Measurements from ENCODE around the gene AGBL5. TPM values are rescaled to one million over a fixed set of nuclear protein-coding genes. Genes with fewer than 3 reads are reported as not detected.
A peak's percentile ranks its signal among the peaks of the same experiment; 100 is the strongest.

AGBL5 gene
- total RNA-seq, 1 donor from 2014 or later: 68.3 TPM

GRCh38 chr2:27059141-27059820 lies 7.8 kb downstream of the AGBL5 start:
- H3K9me3 Mint-ChIP-seq: no peaks in the 10 kb centered on the region
- H3K4me2 ChIP-seq: no peak overlapping the region
- peak overlapping the region; percentile 66 for H3K27ac Mint-ChIP-seq
- peaks cover 8% of the 10 kb centered on the region for H3K27me3 Mint-ChIP-seq (ENCODE audit: insufficient read depth, low read depth)
- H3K4me3 ChIP-seq: no peak overlapping the region
- no peaks in the 10 kb centered on the region for H3K4me1 Mint-ChIP-seq
- H3K36me3 Mint-ChIP-seq: peaks cover 41% of the 10 kb centered on the region
- no peak for DNase-seq (ENCODE audit: low spot score)
- no peaks in the 10 kb centered on the region for H3K36me3 ChIP-seq
- H3K79me2 ChIP-seq (ENCODE audit: low read depth): no peaks in the 10 kb centered on the region
- TF ChIP-seq CTCF (IDR thresholded peaks at IDR 0.05) (no peak), EZH2phosphoT487 (IDR thresholded peaks at IDR 0.05) (no peak), EZH2 (IDR thresholded peaks at IDR 0.05) (no peak)
- H3K4me1 ChIP-seq: no peaks in the 10 kb centered on the region
- no peaks in the 10 kb centered on the region for H3K27me3 ChIP-seq
- no peak overlapping the region for H3K9ac ChIP-seq
- H3K27ac ChIP-seq: no peak overlapping the region
- H3K4me3 Mint-ChIP-seq: no peak overlapping the region
- H2AFZ ChIP-seq (replicated peaks): no peak overlapping the region
- peaks cover 2% of the 10 kb centered on the region for H3F3A ChIP-seq (ENCODE audit: low read depth)
- no peaks in the 10 kb centered on the region for H3K9me3 ChIP-seq (ENCODE audit: low read depth)
- peaks cover 6% of the 10 kb centered on the region for H4K20me1 ChIP-seq (ENCODE audit: low read depth)

- no peaks in the 10 kb centered on the region for H3K79me2 ChIP-seq (ENCODE audit: low read depth)
- H3K27ac Mint-ChIP-seq: no peak overlapping the region
- H3K4me3 Mint-ChIP-seq: no peak overlapping the region
- H3K27me3 Mint-ChIP-seq (ENCODE audit: insufficient read depth, low read depth): peaks cover 8% of the 10 kb centered on the region
- no peak overlapping the region for H3K9ac ChIP-seq
- H3K4me1 ChIP-seq: no peaks in the 10 kb centered on the region
- TF ChIP-seq EZH2phosphoT487 (IDR thresholded peaks at IDR 0.05): no peak
- no peak for TF ChIP-seq CTCF (IDR thresholded peaks at IDR 0.05)
- TF ChIP-seq EZH2 (IDR thresholded peaks at IDR 0.05): no peak
- DNase-seq (ENCODE audit: low spot score): no peak
- no peaks in the 10 kb centered on the region for H3K27me3 ChIP-seq
- H3K27ac ChIP-seq: no peak overlapping the region
- no peaks in the 10 kb centered on the region for H3K9me3 ChIP-seq (ENCODE audit: low read depth)
- H4K20me1 ChIP-seq (ENCODE audit: low read depth): peaks cover 11% of the 10 kb centered on the region
- no peak overlapping the region for H3K4me3 ChIP-seq
- H3F3A ChIP-seq (ENCODE audit: low read depth): peaks cover 2% of the 10 kb centered on the region
- H3K36me3 Mint-ChIP-seq: peaks cover 35% of the 10 kb centered on the region
- no peak overlapping the region for H2AFZ ChIP-seq (replicated peaks)
- H3K36me3 ChIP-seq: no peaks in the 10 kb centered on the region
- no peaks in the 10 kb centered on the region for H3K9me3 Mint-ChIP-seq
- no peak overlapping the region for H3K4me2 ChIP-seq
- H3K4me1 Mint-ChIP-seq: no peaks in the 10 kb centered on the region
Measured at GRCh38 chr2:27060323-27060722, 8.9 kb downstream of the AGBL5 start.

- TF ChIP-seq EZH2 (IDR thresholded peaks at IDR 0.05) (no peak), EZH2phosphoT487 (IDR thresholded peaks at IDR 0.05) (no peak), CTCF (IDR thresholded peaks at IDR 0.05) (no peak)
- no peak for DNase-seq (ENCODE audit: low spot score)
- Histone ChIP-seq H3F3A (ENCODE audit: low read depth) (peaks cover 8% of the 10 kb centered on the region), H3K27me3 (no peaks in the 10 kb centered on the region), H3K79me2 (ENCODE audit: low read depth) (peaks cover 8% of the 10 kb centered on the region), H4K20me1 (ENCODE audit: low read depth) (peaks cover 15% of the 10 kb centered on the region), H3K27ac (no peak overlapping the region), H3K4me2 (no peak overlapping the region), H3K4me3 (no peak overlapping the region), H2AFZ (replicated peaks) (no peak overlapping the region), H3K9ac (no peak overlapping the region), H3K9me3 (ENCODE audit: low read depth) (no peaks in the 10 kb centered on the region), H3K4me1 (no peaks in the 10 kb centered on the region), H3K36me3 (no peaks in the 10 kb centered on the region)
- H3K9me3 Mint-ChIP-seq: no peaks in the 10 kb centered on the region
- H3K4me3 Mint-ChIP-seq: no peak overlapping the region
- H3K27ac Mint-ChIP-seq: no peak overlapping the region
- peaks cover 2% of the 10 kb centered on the region for H3K27me3 Mint-ChIP-seq (ENCODE audit: insufficient read depth, low read depth)
- H3K4me1 Mint-ChIP-seq: peaks cover 8% of the 10 kb centered on the region
- H3K36me3 Mint-ChIP-seq: peaks cover 42% of the 10 kb centered on the region
Measured at GRCh38 chr2:27065128-27065527, 13.7 kb downstream of the AGBL5 start.

Measured in neural progenitor cell (in vitro differentiated cells).